Type B pancreatic cell (in vitro differentiated cells): ENCODE data around the gene RAB3IL1. TPM values are rescaled to one million over a fixed set of nuclear protein-coding genes. Genes with fewer than 3 reads are reported as not detected.

Experiments
- DNase-seq: peaks from one replicate; pipeline ENCODE4 v3.0.0; 2021; ENCODE audit warnings: mixed read lengths; ENCODE audit not compliant: unreplicated experiment; ENCODE audit errors: extremely low spot score
- H3K27ac Mint-ChIP-seq: 2 replicates; pipeline ENCODE4 v1.8.0; 2021; ENCODE audit warnings: mild to moderate bottlenecking, mixed read lengths
- H3K27me3 Mint-ChIP-seq: 2 replicates; pipeline ENCODE4 v1.8.0; 2021; ENCODE audit warnings: mixed read lengths
- H3K36me3 Mint-ChIP-seq: 2 replicates; pipeline ENCODE4 v1.8.0; 2021; ENCODE audit warnings: mixed read lengths
- H3K4me1 Mint-ChIP-seq: one replicate; pipeline ENCODE4 v1.8.0; 2021; ENCODE audit warnings: mixed read lengths; ENCODE audit not compliant: unreplicated experiment
- H3K4me3 Mint-ChIP-seq: 2 replicates; pipeline ENCODE4 v1.8.0; 2021; ENCODE audit warnings: mild to moderate bottlenecking, mixed read lengths
- H3K9me3 Mint-ChIP-seq: 2 replicates; pipeline ENCODE4 v1.8.0; 2021; ENCODE audit warnings: mixed read lengths
- CTCF ChIP-seq: fragments of 200-600 bp; sonication (generic); conservative IDR thresholded peaks from 2 replicates; pipeline ENCODE4 v1.5.0; 2021; ENCODE audit warnings: antibody characterized with exemption, mild to moderate bottlenecking
- total RNA-seq: library from RNA; stranded (reverse); gene quantifications from 2 replicates; pipeline ENCODE4 v1.2.1, GENCODE V29; 2021; ENCODE audit warnings: low replicate concordance

RAB3IL1 gene
- total RNA-seq, 1 donor from 2014 or later, result 16.6 TPM

GRCh38 chr11:61868571-61869428 lies 48.6 kb downstream of the RAB3IL1 start:
- no peak for TF ChIP-seq CTCF
- Mint-ChIP-seq H3K4me1 (peaks cover 13% of the 10 kb centered on the region), H3K36me3 (peaks cover 4% of the 10 kb centered on the region), H3K9me3 (no peaks in the 10 kb centered on the region), H3K4me3 (no peak overlapping the region), H3K27ac (no peak overlapping the region), H3K27me3 (peaks cover 4% of the 10 kb centered on the region)
- DNase-seq, result no peak

- TF ChIP-seq CTCF, result no peak
- Mint-ChIP-seq H3K27me3 (peaks cover 4% of the 10 kb centered on the region), H3K27ac (no peak overlapping the region), H3K36me3 (peaks cover 4% of the 10 kb centered on the region), H3K9me3 (no peaks in the 10 kb centered on the region), H3K4me3 (no peak overlapping the region), H3K4me1 (peaks cover 13% of the 10 kb centered on the region)
- DNase-seq, result no peak
Measured at GRCh38 chr11:61866958-61867343, 50.4 kb downstream of the RAB3IL1 start.

DNA sequence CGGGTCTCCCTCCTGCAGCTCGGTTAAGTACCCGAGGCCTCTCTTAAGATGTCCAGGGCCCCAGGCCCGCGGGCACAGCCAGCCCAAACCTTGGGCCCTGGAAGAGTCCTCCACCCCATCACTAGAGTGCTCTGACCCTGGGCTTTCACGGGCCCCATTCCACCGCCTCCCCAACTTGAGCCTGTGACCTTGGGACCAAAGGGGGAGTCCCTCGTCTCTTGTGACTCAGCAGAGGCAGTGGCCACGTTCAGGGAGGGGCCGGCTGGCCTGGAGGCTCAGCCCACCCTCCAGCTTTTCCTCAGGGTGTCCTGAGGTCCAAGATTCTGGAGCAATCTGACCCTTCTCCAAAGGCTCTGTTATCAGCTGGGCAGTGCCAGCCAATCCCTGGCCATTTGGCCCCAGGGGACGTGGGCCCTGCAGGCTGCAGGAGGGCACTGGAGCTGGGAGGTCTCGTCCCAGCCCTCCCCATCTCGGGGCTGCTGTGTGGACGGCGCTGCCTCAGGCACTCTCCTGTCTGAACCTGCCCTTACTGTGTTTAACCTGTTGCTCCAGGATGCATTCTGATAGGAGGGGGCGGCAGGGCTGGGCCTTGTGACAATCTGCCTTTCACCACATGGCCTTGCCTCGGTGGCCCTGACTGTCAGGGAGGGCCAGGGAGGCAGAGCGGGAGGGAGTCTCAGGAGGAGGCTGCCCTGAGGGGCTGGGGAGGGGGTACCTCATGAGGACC lies 51.0 kb downstream of the RAB3IL1 start:
- TF ChIP-seq CTCF, result no peak
- H3K27ac Mint-ChIP-seq, result no peak overlapping the region
- peaks cover 8% of the 10 kb centered on the region for H3K36me3 Mint-ChIP-seq
- no peaks in the 10 kb centered on the region for H3K9me3 Mint-ChIP-seq
- H3K4me1 Mint-ChIP-seq, result peaks cover 13% of the 10 kb centered on the region
- no peak overlapping the region for H3K4me3 Mint-ChIP-seq
- peaks cover 4% of the 10 kb centered on the region for H3K27me3 Mint-ChIP-seq
- DNase-seq, result no peak

GRCh38 chr11:61864814-61865775 lies 52.3 kb downstream of the RAB3IL1 start:
- Mint-ChIP-seq H3K9me3 (no peaks in the 10 kb centered on the region), H3K4me1 (peaks cover 5% of the 10 kb centered on the region), H3K36me3 (peaks cover 12% of the 10 kb centered on the region), H3K4me3 (no peak overlapping the region), H3K27ac (no peak overlapping the region), H3K27me3 (no peaks in the 10 kb centered on the region)
- no peak for TF ChIP-seq CTCF
- DNase-seq, result no peak

- no peak overlapping the region for H3K27ac Mint-ChIP-seq
- H3K9me3 Mint-ChIP-seq, result no peaks in the 10 kb centered on the region
- no peak for TF ChIP-seq CTCF
- peaks cover 17% of the 10 kb centered on the region for H3K36me3 Mint-ChIP-seq
- H3K4me1 Mint-ChIP-seq, result no peaks in the 10 kb centered on the region
- no peak for DNase-seq
- H3K27me3 Mint-ChIP-seq, result no peaks in the 10 kb centered on the region
- H3K4me3 Mint-ChIP-seq, result no peak overlapping the region
Measured at GRCh38 chr11:61863548-61864081, 53.8 kb downstream of the RAB3IL1 start.
